ENCODE measurements around the gene CCR7. TPM values are rescaled to one million over a fixed set of nuclear protein-coding genes. Genes with fewer than 3 reads are reported as not detected.
"Not testable (repeated sequence)": the region's sequence is repeated elsewhere in the genome, so short reads cannot be mapped to it uniquely, and the experiment has no call there.

CCR7 gene
- total RNA-seq, 1 donor from 2014 or later = not detected

DNA sequence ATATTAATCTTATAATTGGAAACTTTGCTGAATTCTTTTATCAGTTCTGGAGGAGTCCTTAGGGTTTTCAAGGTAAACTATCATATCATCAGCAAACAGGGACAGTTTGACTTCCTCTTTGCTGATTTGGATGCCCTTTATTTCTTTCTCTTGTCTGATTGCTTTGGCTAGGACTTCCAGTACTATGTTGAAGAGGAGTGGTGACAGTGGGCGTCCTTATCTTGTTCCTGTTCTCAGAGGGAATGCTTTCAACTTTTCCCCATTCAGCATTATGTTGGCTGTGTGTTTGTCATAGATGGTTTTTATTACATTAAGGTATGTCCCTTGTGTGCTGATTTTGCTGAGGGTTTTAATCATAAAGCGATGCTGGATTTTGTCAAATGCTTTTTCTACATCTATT, 19.7 kb upstream of the CCR7 start:
- not testable (repeated sequence) for H3K36me3 ChIP-seq (ENCODE audit: insufficient read depth, low read length); H3K27ac ChIP-seq (ENCODE audit: low read depth, low read length); H3K79me2 ChIP-seq (ENCODE audit: insufficient read depth, low read length); FAIRE-seq; H3K27ac Mint-ChIP-seq (ENCODE audit: unreplicated experiment); H3K9me3 ChIP-seq (ENCODE audit: insufficient read depth, low read depth, low read length); H4K20me1 ChIP-seq (ENCODE audit: insufficient read depth, low read length); H3K4me3 Mint-ChIP-seq (ENCODE audit: unreplicated experiment); H3K36me3 Mint-ChIP-seq (ENCODE audit: low read depth, unreplicated experiment); H3K4me1 ChIP-seq (ENCODE audit: insufficient read depth, low read length); H3K9ac ChIP-seq (ENCODE audit: low read length); H3K4me3 ChIP-seq (ENCODE audit: insufficient read depth, low read depth, low read length); H3K4me1 Mint-ChIP-seq (ENCODE audit: low read depth, unreplicated experiment); H2AFZ ChIP-seq (ENCODE audit: low read depth, low read length); DNase-seq (ENCODE audit: low read depth); H3K4me2 ChIP-seq (ENCODE audit: low read length)
- H3K27me3 ChIP-seq (ENCODE audit: insufficient read depth, low read length) = peaks cover 27% of the 10 kb centered on the region
- H3K9me3 Mint-ChIP-seq (ENCODE audit: unreplicated experiment) = peaks cover 19% of the 10 kb centered on the region
- H3K27me3 Mint-ChIP-seq (ENCODE audit: low read depth, unreplicated experiment) = peaks cover 27% of the 10 kb centered on the region

DNA sequence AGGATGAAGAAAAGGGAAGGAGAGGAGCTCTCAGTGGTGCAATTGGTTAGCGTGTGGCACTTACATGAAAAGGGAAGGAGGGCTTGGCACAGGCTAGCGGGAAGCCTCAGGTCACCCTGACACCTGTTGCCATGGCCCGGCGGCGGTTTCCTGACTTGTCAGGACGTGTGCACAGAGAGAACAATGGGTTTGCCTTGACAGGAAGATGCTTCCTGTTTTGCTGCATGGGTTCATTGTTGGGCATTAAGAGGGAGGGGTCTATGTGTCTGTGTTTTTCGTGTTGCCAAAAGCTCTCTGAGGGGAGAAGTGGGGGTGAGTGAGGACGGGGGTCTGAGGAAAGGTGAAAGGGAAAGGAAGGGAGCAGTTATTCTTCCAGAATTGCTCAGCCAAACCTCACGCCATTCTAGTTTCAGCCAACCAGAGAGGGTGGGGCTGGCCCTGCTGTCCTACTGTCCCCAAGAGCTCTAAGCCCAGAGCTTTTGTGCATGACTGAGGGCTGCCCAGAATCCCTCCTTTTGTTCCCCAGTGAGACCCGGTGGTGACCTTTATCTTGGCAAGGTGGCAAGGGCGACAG, 17.1 kb upstream of the CCR7 start:
- H3K27me3 ChIP-seq (ENCODE audit: insufficient read depth, low read length) = peaks cover 13% of the 10 kb centered on the region
- no peak overlapping the region for H3K4me2 ChIP-seq (ENCODE audit: low read length)
- no peaks in the 10 kb centered on the region for H3K4me1 Mint-ChIP-seq (ENCODE audit: low read depth, unreplicated experiment)
- no peak overlapping the region for H3K4me3 Mint-ChIP-seq (ENCODE audit: unreplicated experiment)
- TF ChIP-seq EZH2 (IDR thresholded peaks at IDR 0.05; ENCODE audit: insufficient read depth, low read length) = no peak
- TF ChIP-seq, protein P1, sequence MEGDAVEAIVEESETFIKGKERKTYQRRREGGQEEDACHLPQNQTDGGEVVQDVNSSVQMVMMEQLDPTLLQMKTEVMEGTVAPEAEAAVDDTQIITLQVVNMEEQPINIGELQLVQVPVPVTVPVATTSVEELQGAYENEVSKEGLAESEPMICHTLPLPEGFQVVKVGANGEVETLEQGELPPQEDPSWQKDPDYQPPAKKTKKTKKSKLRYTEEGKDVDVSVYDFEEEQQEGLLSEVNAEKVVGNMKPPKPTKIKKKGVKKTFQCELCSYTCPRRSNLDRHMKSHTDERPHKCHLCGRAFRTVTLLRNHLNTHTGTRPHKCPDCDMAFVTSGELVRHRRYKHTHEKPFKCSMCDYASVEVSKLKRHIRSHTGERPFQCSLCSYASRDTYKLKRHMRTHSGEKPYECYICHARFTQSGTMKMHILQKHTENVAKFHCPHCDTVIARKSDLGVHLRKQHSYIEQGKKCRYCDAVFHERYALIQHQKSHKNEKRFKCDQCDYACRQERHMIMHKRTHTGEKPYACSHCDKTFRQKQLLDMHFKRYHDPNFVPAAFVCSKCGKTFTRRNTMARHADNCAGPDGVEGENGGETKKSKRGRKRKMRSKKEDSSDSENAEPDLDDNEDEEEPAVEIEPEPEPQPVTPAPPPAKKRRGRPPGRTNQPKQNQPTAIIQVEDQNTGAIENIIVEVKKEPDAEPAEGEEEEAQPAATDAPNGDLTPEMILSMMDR (IDR thresholded peaks at IDR 0.05; ENCODE audit: insufficient read depth, low read depth, low read length) = no peak
- no peaks in the 10 kb centered on the region for H3K9me3 ChIP-seq (ENCODE audit: insufficient read depth, low read depth, low read length)
- no peak for FAIRE-seq
- no peak overlapping the region for H3K4me3 ChIP-seq (ENCODE audit: insufficient read depth, low read depth, low read length)
- no peak overlapping the region for H3K27ac Mint-ChIP-seq (ENCODE audit: unreplicated experiment)
- no peak overlapping the region for H3K27ac ChIP-seq (ENCODE audit: low read depth, low read length)
- H3K27me3 Mint-ChIP-seq (ENCODE audit: low read depth, unreplicated experiment) = peaks cover 18% of the 10 kb centered on the region
- H3K36me3 ChIP-seq (ENCODE audit: insufficient read depth, low read length) = no peaks in the 10 kb centered on the region
- no peak overlapping the region for H2AFZ ChIP-seq (ENCODE audit: low read depth, low read length)
- no peaks in the 10 kb centered on the region for H4K20me1 ChIP-seq (ENCODE audit: insufficient read depth, low read length)
- peaks cover 13% of the 10 kb centered on the region for H3K9me3 Mint-ChIP-seq (ENCODE audit: unreplicated experiment)
- H3K9ac ChIP-seq (ENCODE audit: low read length) = no peak overlapping the region
- no peak for DNase-seq (ENCODE audit: low read depth)
- H3K79me2 ChIP-seq (ENCODE audit: insufficient read depth, low read length) = no peaks in the 10 kb centered on the region
- no peaks in the 10 kb centered on the region for H3K4me1 ChIP-seq (ENCODE audit: insufficient read depth, low read length)
- no peaks in the 10 kb centered on the region for H3K36me3 Mint-ChIP-seq (ENCODE audit: low read depth, unreplicated experiment)

DNA sequence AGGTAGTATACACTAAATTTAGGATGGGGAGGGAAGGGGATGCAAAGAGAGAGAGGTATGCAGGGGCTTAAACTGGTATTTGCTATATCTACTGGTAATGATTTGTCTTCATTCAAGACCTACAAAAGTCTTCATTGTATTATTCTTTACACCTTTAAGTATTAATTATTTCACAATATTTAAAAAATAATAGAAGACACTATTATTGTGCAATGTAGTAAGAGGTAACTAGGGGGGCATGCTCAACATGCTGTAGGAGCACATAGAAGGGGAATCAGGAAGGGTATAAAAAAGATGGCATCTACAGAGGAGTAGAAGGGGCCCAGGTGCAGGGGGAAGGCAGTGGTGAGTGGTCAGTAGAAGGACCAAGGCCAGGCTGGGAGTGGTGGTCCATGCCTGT, 14.9 kb upstream of the CCR7 start:
- H3K9me3 Mint-ChIP-seq (ENCODE audit: unreplicated experiment) = peaks cover 13% of the 10 kb centered on the region
- H3K27ac Mint-ChIP-seq (ENCODE audit: unreplicated experiment) = no peak overlapping the region
- Histone ChIP-seq H3K79me2 (ENCODE audit: insufficient read depth, low read length) (no peaks in the 10 kb centered on the region), H3K4me1 (ENCODE audit: insufficient read depth, low read length) (no peaks in the 10 kb centered on the region), H3K4me3 (ENCODE audit: insufficient read depth, low read depth, low read length) (no peak overlapping the region), H3K27ac (ENCODE audit: low read depth, low read length) (no peak overlapping the region), H4K20me1 (ENCODE audit: insufficient read depth, low read length) (no peaks in the 10 kb centered on the region), H3K9me3 (ENCODE audit: insufficient read depth, low read depth, low read length) (no peaks in the 10 kb centered on the region), H3K9ac (ENCODE audit: low read length) (no peak overlapping the region), H3K36me3 (ENCODE audit: insufficient read depth, low read length) (no peaks in the 10 kb centered on the region), H3K27me3 (ENCODE audit: insufficient read depth, low read length) (peaks cover 12% of the 10 kb centered on the region), H3K4me2 (ENCODE audit: low read length) (no peak overlapping the region), H2AFZ (ENCODE audit: low read depth, low read length) (no peak overlapping the region)
- no peak for FAIRE-seq
- H3K27me3 Mint-ChIP-seq (ENCODE audit: low read depth, unreplicated experiment) = peaks cover 17% of the 10 kb centered on the region
- H3K4me3 Mint-ChIP-seq (ENCODE audit: unreplicated experiment) = no peak overlapping the region
- no peak for DNase-seq (ENCODE audit: low read depth)
- no peaks in the 10 kb centered on the region for H3K4me1 Mint-ChIP-seq (ENCODE audit: low read depth, unreplicated experiment)
- H3K36me3 Mint-ChIP-seq (ENCODE audit: low read depth, unreplicated experiment) = no peaks in the 10 kb centered on the region
- TF ChIP-seq EZH2 (IDR thresholded peaks at IDR 0.05; ENCODE audit: insufficient read depth, low read length) = no peak
- TF ChIP-seq, protein P1 (IDR thresholded peaks at IDR 0.05; ENCODE audit: insufficient read depth, low read depth, low read length) = no peak

Data from astrocyte (in vitro differentiated cells and primary cell).